Adipose tissue (tissue), 3 donors: ENCODE measurements around the gene DLGAP1. TPM values are rescaled to one million over a fixed set of nuclear protein-coding genes. Genes with fewer than 3 reads are reported as not detected.
"Not testable (repeated sequence)": the region's sequence is repeated elsewhere in the genome, so short reads cannot be mapped to it uniquely, and the experiment has no call there.

Experiments
- H3K27ac ChIP-seq: one replicate; pipeline ENCODE4 v1.5.1; 2013; ENCODE audit warnings: low read depth, low read length
- WGBS, 3 donors: extraction: QIAGEN DNeasy Blood & Tissue Kit; methylation state at CpG; one replicate each; pipeline ENCODE4 v1.1.7; 2013; 5-methylcytosine and 5-hydroxymethylcytosine counted together
- polyA plus RNA-seq, 3 donors: library from polyadenylated mRNA; stranded (reverse); fragments of 200-250 nt; gene quantifications; one replicate each; pipeline ENCODE4 v1.2.3, GENCODE V29; 2013
- donor health status: healthy with polysubstance abuse.
- donor health status: Bipolar disorder and iron deficiency.
- donor health status: healthy.

Gene DLGAP1
- polyA plus RNA-seq = under 1 TPM; 0.06 to 0.22 (median 0.09) TPM

DNA sequence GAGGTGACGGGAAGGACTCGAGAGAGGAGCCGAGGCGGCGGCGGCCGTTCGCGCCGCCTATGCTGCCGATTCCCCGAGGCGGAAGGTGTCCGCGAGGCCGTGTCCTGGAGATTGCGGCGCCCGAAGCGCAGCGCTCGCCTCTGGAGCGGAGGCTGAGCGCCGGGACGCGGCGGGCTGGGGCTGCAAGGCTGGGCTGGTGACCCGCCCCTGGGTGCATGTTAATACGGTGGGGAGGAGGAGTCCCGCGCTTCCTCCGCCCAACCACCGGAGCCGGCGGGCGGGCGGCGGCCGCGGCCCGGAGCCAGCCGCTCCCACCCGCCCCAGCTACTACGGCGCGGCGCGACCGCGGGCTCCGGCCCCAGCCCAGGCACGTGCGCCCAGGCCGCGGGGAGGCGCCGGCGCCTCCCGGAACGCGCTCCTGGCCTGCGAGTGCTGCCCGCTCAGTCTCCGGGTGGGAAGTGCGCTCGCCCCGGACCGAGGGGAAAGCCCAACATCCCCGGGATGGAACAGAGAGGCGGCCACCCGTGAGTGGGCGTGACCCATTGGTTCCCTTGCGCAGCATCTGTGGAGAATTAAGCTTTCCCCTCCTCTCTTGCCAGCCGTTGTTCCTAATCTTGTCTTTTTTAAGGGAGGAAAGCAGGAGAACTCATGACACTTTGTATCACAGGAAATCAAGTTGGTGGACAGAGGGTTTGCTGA is at the start of gene DLGAP1:
Gene DLGAP1 (minus strand): TSS at position 195 of the 699 bp plus-strand sequence.
- H3K27ac ChIP-seq = no peak within 1 kb of the TSS
- WGBS, 3 donors = 0 to 2% (median 0%) methylated on average over 68 to 75 of the region's 75 CpGs

DNA sequence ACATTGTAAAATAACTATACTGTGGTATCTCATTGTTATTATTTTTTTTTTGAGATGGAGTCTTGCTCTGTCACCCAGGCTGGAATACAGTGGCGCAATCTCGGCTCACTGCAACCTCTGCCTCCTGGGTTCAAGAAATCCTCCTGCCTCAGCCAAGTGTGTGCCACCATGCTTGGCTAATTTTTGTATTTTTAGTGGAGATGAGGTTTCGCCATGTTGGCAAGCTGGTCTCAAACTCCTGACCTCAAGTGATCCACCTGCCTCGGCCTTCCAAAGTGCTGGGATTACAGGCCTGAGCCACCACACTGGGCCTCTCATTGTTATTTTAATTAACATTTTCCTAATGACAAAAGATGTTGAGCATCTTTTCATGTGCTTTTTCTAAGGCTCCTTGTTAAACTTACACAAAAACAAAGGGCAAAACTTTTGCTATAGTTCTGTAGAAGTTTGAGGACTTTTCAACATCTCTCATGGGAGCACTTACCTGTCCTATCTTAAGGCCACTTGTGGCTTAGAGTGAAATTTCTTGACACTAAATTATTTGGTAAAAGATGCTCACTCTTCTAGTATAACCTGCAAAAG is 39.7 kb upstream of the DLGAP1 start:
- 73 to 93% (median 86%) methylated on average over 4 of the region's 4 CpGs for WGBS, 3 donors
- not testable (repeated sequence) for H3K27ac ChIP-seq

GRCh38 chr18:4468511-4468910 is 13.4 kb upstream of the DLGAP1 start:
- WGBS, 3 donors = 29 to 39% (median 30%) methylated on average over 3 of the region's 3 CpGs
- no peak overlapping the region for H3K27ac ChIP-seq

DNA sequence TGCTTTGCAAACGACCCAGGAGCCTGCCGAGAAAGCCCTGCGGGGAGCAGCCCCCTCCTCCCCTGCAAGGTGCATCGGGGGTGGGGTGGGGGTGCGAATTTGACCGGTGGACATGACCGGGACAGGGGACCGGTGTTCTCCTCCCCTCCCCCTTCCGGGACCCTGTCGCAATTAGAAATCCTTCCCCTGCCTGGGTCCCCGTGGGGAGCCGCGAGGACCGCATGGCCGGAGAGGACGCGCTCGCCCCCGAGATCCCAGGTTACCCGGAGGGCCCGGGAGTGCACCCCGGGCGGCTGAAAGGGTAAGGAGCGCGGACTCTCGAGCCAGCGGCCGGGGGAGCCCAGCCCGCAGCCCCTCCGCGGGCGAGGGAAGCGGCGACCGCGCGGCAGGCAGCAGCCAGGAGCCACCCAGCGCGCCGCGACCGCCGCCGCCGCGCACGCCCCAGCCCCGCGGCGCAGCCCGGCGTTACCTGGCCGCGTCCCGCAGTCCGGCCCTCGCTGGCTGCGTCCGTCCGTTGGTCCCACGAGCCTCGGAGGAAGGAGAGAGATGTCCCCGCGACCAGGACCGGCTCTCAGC is 482 bp downstream of the DLGAP1 start:
- WGBS, 3 donors = 0 to 2% (median 2%) methylated on average over 47 to 65 of the region's 65 CpGs
- H3K27ac ChIP-seq = no peak overlapping the region

- WGBS, 3 donors = 0 to 2% (median 1%) methylated on average over 46 of the region's 46 CpGs
- H3K27ac ChIP-seq = no peak overlapping the region
These were observed 1.1 kb downstream of the DLGAP1 start for GRCh38 chr18:4453874-4454536.

DNA sequence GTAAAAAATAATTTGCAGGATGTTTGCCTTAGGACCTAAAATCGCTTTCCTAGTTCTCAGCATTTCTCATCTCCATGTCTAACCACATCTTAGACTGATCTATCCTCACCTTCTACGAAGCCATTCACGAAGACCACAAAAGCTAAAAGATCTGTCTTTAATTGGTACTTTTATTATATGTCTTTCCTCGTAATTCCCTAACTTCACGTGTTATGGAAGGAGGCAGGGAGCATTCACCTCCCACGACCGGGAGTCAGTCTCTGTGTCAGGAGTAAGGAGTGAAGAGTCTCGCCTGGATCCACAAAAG is 1.6 kb downstream of the DLGAP1 start:
- 6 to 10% (median 7%) methylated on average over 8 of the region's 8 CpGs for WGBS, 3 donors
- H3K27ac ChIP-seq = no peak overlapping the region

DNA sequence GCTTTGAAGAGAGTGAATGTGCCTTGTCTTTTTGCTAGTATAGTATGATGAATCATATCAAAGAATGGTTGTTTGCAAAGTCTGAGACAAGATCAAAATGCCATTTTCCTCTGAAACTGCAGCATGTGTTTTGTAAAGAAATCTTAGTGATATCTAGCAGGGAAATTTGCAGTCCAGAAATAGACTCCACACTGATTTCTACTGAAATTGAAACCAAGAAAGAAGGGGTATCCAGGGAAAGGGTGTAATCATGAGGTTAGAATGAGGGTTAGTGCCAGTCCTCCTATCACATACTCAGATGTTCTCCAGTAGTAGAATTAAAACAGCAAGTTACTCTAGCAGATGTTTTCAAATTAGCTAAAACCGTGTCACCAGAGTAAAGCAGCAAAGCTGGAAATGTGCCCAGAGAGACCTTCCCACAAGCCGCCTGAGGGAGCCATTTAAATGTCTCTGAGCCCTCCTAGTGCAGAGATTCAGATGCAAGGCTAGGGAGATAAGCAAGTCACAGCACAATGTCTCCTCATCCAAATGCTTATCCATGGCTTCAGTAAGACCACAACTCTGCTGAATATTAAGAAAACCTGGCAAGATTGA is 4.9 kb downstream of the DLGAP1 start:
- 17 to 43% (median 37%) methylated on average over 2 of the region's 2 CpGs for WGBS, 3 donors

GRCh38 chr18:4445902-4446301 is 9.2 kb downstream of the DLGAP1 start:
- WGBS, 3 donors = 76 to 84% (median 78%) methylated on average over 4 of the region's 4 CpGs

More for the DNA sequence above, 4.9 kb downstream of the DLGAP1 start:
- H3K27ac ChIP-seq = no peak overlapping the region

DNA sequence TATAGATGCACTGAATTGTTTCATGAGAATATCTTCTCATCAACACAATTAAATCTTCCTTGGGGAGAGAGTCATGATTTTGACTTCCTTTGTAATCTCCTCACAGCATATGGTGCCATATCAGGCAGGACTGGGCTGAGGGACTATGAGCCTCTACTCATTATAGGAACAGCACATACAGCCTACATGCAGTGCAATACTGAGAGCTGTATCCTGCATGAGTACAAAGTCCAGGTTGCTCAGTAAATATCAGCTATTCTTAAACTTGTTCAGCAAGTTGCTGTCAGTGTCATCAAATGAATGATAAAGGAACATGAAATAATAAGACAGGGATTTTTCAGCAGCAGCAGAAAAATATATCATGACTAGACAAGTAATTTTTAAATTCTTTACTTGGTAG is 10.8 kb downstream of the DLGAP1 start:
- no peak overlapping the region for H3K27ac ChIP-seq

More at GRCh38 chr18:4445902-4446301, 9.2 kb downstream of the DLGAP1 start:
- H3K27ac ChIP-seq = no peak overlapping the region

GRCh38 chr18:4441098-4441497 is 14.0 kb downstream of the DLGAP1 start:
- H3K27ac ChIP-seq = no peak overlapping the region
- WGBS, 3 donors = 48 to 54% (median 48%) methylated on average over 2 of the region's 2 CpGs

DNA sequence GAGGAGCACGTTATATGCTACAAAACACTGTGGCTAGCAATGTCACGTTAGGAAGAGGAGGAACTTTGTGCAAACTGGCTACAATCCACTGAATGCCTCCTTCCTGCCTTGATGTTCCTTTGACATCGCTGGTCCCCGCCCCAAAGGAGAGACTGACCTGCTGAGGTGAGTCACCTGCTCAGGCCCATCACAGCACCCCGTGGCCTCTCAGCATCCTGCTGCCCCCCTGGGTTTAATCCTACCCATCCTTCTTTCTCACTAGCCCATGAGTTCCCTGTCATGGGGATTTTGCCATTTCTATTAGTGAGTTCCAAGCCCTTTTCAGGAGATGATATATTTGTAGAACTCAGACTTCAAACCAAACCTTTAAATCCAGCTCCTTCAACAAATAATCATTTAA is 16.2 kb downstream of the DLGAP1 start:
- no peak overlapping the region for H3K27ac ChIP-seq
- 45 to 61% (median 53%) methylated on average over 5 of the region's 5 CpGs for WGBS, 3 donors

GRCh38 chr18:4433717-4434116 is 21.4 kb downstream of the DLGAP1 start:
- WGBS, 3 donors = 79 to 82% (median 81%) methylated on average over 1 of the region's 1 CpG

DNA sequence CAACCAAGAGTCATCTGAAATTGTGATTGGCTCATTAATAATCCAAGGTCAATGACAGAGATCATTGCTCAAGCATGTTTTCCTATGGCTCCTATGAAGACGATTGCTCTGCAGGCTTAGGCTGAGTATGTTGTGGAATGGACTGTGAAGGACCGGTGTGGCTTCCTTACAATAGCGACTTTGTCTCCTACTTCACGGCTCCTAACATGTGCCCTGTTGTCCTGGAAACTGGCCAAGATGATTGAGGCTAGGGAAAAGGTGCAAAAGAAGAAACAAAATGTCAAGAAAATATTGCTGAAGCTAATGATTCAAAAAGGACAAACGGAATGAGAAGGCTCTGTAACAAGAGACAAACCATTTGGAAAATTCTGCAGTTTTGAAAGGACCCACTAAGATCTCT is 24.3 kb downstream of the DLGAP1 start:
- 60 to 78% (median 75%) methylated on average over 5 of the region's 5 CpGs for WGBS, 3 donors
- H3K27ac ChIP-seq = no peak overlapping the region

More at GRCh38 chr18:4433717-4434116, 21.4 kb downstream of the DLGAP1 start:
- H3K27ac ChIP-seq = no peak overlapping the region

- WGBS, 3 donors = 74 to 78% (median 77%) methylated on average over 4 of the region's 4 CpGs
- H3K27ac ChIP-seq = no peak overlapping the region
These were observed 37.4 kb downstream of the DLGAP1 start for GRCh38 chr18:4417714-4418113.

DNA sequence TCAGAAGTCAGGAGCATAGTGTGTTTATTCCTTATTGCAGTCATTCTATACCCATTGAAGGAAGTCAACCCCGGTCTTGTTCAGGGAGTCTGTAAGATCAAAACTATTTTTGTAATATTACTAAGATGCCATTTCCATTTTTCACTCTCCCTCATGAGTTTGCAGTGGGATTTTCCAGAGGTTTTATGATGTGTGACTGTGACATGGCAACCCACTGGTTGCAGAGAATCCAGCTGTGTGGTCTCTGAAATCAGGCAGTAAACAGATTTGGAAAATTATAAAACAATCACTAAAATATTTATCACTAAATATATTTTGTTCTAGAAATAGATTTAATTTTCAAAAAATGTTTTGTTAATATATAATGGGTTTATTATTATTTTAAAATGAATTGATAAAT is 38.1 kb downstream of the DLGAP1 start:
- 77 to 83% (median 79%) methylated on average over 1 of the region's 1 CpG for WGBS, 3 donors
- H3K27ac ChIP-seq = no peak overlapping the region

DNA sequence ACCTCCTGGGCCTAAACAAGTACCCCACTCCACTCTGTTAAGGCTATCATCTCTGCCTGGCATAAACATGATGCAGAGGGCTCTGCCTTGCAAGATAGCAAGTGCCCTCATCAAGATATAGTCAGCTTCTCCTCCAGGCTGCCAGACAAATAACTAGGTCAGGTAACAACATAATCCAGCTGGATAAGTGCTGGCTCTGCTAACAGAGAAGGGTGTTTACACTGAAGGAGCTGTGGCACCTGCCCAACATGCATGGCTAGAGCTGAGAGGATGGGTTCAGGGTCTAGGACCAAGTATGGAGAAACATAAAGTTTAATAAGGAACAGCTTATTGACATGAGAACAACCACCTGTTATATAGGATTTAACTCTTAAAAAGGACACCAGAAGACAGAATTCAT is 42.8 kb downstream of the DLGAP1 start:
- no peak overlapping the region for H3K27ac ChIP-seq

DNA sequence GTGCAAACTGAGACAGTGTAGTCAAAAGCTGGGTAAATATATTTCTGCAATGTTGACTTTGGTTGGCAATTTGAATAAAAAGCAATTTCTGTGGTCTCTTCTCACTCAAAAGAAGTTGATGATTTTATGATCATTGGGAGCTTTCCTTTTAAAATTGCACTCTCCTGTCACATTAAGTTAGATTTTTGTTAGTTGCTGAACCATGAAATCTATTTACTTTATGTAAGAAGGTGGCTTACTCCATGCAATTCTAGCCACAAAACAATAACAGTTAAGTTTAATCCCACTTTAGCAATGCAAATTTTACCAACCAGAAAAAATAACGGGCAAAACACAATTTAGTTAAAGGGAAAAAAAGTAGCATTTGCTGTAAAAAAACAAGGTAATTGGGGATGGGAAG is 48.3 kb downstream of the DLGAP1 start:
- no peak overlapping the region for H3K27ac ChIP-seq
- 47 to 73% (median 70%) methylated on average over 1 of the region's 1 CpG for WGBS, 3 donors

DNA sequence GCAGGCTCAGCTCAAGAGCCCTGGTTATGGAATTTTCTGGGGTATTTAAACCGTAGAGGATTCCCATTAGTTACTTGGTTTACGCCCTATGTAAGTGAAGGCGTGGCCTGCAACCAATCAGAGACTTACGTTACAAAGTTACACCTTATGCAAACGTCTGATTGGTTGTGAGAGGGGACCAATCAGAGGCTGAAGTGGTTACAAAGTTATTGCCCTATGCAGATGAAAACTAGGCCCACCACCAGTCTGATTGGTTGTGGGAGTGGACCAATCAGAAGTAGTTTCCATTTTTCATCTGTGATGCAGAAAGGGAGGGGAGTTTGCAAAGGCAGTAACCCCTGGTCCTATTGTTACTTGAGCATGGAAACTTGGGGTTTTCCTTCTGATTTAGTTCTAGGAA is 49.1 kb downstream of the DLGAP1 start:
- no peak overlapping the region for H3K27ac ChIP-seq
- 84 to 88% (median 86%) methylated on average over 5 of the region's 5 CpGs for WGBS, 3 donors

- WGBS, 3 donors = 46 to 67% (median 55%) methylated on average over 1 of the region's 1 CpG
These were observed 51.3 kb downstream of the DLGAP1 start for GRCh38 chr18:4403836-4404235.

More at GRCh38 chr18:4403836-4404235, 51.3 kb downstream of the DLGAP1 start:
- H3K27ac ChIP-seq = no peak overlapping the region
